ENCODE measurements around the gene DCC.

Gene DCC

DNA sequence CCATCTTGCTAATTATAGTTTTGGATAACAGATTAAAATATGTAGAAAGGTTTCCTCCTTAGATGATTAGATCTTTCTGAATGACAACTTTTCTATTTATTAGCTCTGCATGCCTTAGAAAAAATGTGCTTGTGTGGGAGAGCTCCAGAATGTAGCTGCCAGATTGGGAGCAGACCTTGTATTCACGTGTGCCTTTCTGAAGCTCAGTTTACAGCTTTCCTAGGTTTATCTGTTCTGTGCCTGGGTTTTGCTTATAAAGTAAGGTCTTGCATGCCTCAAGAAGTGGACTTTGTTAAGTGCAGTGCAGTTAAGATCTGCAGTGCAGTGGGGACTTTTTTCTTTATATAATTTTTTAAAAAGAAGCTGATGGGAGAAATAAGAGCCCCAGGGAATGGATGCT is 179.0 kb downstream of the DCC start:
- no peak for DNase-seq

GRCh38 chr18:52523566-52523965 is 183.6 kb downstream of the DCC start:
- no peak for DNase-seq

GRCh38 chr18:52531836-52532235 is 191.8 kb downstream of the DCC start:
- DNase-seq: no peak

- DNase-seq: no peak
These were observed 196.0 kb downstream of the DCC start for GRCh38 chr18:52536039-52536438.

- DNase-seq: no peak
These were observed 197.3 kb downstream of the DCC start for GRCh38 chr18:52537261-52537660.

GRCh38 chr18:52541056-52541455 is 201.1 kb downstream of the DCC start:
- DNase-seq: no peak

- no peak for DNase-seq
These were observed 204.1 kb downstream of the DCC start for GRCh38 chr18:52544086-52544485.

DNA sequence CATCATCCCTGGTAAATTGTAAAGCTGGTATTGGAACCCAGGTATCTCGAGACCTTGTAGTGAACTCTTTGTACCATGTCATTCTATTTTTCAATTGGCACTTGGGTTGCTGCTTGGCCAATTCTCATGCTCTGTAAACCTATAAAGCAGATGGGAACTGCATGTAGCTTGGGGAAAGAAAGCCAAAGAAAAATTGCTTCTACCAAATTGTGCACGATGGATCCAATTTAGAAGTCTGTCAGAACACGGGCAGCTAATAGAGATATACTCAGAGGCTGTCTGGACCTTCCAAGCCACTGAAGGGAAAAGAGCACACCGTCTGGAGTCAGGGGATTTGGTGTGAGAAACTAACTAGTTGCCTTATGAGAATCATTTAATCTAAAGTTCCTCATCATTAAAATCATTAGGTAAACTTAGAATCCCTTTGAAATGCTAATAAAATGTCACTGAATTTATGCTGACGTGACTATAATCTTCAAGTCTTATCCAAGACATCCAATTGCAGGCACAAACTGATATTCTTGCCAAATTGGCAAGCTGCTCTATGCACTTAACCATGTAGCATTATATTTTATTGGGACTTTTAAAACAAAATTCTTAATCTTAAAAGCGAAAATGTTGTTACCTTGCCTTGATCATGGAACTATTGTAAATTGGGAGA is 206.8 kb downstream of the DCC start:
- DNase-seq: no peak

DNA sequence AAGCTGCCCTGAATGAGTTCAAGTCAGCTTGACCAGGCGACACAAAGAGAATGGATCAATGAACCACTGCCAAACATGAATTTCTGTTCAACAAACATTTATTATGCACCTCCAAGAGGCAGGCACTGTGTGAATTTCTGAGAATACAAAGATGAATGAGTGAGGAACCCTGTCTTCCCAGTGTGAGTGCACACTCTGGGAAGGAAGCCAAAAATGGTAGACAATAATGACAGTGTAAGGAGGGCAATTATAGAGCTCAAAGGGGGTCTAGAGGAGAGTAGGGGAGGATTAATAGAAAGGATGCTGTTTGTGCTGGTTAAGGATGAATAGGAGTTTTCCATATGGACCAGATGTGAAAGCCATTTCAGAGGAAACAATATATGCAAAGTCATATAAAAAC is 213.4 kb downstream of the DCC start:
- no peak for DNase-seq

DNA sequence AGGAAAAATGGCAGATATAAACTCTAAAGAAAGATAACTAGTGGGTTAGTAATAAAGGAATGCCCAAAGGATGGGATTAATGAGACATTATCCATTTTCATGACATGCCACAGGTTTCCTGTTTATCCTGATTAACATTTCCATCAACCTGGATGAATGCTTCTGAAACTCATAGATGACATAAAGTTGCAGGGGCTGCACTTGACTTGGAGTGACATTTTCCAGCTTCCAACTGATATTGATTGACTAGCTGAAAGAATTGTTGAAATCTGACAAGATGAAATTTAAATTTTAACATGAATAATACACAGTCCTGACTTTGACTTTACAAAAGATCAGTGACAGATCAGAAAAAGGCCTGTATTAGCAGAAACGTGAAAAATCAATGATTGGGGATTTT is 214.2 kb downstream of the DCC start:
- no peak for DNase-seq

GRCh38 chr18:52567360-52567759 is 227.4 kb downstream of the DCC start:
- no peak for DNase-seq

DNA sequence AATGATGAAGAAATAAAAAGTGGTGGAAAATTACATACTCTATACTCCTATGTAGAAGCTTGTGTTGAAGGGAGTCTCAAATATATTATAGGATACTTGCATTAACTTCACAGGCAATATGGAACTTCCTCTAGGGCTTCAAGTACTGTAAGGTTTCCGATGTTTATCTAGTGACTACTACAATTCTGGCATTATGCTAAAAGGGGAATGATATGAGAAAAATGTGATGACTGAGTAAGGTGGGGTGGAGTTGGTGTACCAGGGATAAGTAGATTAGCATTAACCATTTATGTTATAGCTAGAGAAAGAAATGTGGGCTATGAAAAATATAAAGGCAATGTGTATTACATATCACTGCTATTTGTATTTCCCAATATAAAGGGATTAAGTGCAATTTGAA is 229.5 kb downstream of the DCC start:
- DNase-seq: no peak

DNA sequence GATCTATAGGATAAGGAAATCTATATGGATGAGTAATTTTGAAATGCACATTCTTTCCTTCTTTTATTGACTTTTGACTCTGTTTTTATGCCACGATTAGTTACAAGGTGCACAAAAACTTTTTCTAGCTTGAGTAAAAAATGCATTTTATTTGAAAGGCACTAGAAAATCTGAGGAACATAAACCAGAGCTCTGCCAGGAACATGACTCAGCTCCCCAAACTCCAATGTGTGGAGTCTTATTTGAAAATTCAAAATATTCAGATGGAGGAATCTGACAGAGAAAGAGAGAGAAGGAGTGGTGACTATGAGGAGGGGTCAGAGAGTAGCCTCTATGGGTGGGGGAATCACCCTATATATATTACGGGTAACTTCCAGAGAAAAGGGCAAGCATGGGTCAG is 231.0 kb downstream of the DCC start:
- DNase-seq: no peak

DNA sequence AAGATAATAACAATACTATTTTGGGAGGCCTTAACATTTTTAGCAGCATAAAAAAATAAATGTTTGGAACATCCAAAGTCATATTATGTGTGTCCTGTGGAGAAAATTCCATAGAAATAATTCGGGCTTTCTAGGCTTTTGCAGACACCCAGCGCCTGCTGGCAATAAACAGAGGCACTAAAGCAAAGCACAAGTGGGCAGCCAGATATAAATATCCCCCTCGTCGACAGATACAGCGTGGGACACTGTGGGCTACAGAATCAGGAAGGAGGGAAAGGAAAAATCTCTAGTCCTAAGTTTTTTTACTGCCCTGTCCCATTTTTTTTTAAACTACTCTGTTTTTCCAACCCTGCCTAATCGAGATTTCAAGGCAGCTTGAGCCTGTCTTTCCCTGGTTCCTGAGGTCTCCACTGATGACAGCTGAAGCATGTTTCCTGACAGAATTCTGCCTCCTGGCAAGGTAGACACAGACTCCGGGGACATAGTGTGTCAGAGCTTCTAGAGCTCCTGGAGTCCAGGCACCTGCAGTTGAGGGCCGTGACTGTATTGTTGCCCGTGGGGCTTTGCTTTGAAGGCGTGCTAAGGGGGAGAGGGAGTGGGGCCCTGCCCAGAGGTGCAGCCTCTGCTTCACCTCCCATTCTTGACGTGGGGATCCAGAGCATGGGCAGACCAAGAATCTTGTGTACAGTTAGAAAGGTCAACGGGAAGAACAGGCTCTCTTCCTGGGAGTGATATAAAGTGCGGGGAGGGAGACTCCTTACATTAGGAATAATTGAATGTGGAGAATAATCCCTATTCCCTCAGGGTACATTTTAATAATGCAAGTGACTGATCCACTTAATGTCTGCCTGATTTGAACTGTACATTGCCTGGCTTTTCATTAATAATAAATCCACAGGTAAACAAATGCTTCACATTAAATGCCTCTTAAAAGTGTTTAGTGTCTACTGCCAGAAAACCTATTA is 232.3 kb downstream of the DCC start:
- DNase-seq: no peak

DNA sequence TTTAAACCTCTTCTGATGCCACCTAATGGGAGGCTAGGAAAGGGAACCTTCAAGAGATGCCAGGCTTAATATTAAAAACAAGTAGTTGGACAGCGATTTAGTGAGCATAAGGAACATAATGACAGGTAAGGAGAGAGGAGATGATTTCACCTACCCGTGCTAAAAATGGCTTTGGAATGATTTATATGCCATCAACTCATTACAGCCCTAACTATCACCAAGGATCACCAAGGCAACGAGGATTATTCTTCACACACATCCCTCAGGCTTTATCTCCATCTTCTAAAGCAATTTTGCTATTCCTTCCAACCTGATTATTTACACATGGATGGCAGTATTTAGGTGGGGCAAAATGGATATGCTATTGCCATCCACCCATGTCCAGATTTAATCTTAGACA is 237.8 kb downstream of the DCC start:
- DNase-seq: no peak

GRCh38 chr18:52582061-52582460 is 242.1 kb downstream of the DCC start:
- no peak for DNase-seq

DNA sequence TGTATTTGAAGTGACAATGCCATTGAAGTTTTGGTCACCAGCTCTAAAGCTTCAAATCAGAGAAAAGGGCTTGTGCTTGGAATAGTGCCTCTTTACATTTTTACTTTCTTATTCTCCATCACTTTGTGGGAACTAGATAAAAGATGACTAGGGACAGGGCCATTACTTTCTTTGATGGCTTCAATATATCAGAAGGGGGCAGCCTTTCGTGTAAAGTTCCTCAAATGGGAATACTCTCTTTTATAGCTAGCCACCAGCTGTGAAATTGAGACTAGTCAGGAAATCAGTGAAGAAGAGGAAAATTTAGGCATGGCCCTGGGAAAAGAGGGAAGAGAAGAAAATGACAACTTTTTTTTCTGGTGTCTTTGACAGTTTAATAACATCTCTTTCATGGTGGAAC is 242.5 kb downstream of the DCC start:
- DNase-seq: no peak

DNA sequence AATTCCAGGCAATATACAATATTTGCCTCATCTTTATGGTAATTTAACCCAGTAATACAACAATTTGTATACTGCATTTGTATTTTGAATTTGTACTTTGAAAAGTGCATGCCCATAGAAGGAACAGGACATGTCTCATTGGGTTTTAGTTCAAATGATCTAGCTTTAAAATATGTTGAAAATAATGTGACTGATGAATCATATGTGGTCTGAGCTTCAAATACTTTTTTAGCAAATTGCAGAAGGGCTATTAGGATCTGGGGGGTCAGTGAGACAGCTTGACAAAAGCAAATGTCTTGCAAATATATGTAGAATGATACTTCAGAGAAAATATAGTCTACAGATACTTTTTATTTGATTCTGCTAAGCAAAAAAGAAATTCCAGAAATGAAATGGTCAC is 248.9 kb downstream of the DCC start:
- DNase-seq: no peak

DNA sequence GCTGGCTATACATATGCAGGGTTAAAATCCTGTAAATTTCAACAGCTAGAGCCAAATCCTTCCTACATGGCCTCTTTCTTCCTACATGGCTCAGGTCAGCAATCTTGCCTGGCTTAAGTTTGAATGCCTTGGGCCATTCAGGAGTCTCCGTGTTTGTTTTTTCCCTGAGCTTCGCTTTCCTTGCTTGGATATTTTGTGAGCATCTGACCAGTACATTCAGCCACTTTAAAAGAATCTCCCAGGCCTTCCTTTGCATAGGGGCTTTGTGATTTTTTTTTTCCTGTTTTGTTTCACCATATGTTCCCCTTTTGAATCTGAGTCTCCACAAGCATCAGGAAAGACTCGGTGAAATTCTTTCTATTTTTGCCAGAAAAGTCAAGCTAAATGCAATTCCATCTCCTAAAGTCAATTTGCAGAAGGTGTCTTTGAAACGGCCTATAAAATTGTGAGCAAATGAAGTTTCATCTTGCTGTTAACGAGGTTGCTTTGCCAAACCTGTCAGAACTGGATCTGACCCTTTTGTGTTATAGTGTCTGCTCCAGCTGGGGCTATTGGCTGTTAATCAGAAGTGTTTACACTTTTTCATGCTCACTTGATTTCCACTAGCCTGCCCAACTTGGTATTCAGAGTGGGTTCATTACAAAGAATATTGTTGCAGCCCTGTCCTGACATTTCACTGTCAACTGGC is 256.9 kb downstream of the DCC start:
- DNase-seq: no peak

DNA sequence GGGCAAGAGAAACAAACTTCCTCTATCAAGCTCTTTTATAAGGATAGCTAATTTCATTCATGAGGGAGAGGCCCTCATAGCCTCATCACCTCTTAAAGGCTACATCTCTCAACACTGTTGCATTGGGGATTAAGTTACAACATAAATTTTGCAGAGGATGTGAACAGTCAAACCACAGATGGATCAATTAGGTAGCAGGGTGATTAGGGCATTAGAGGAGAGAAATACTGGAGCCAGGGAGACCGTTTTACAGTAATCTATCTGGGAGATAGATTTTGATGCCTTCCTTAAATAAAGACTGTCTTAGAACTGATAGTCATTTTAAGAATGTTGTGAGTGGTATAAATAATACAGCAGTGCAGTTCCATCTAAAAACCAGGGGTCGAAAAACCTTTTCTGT is 258.9 kb downstream of the DCC start:
- DNase-seq: no peak

GRCh38 chr18:52602820-52603219 is 262.8 kb downstream of the DCC start:
- DNase-seq: no peak

DNA sequence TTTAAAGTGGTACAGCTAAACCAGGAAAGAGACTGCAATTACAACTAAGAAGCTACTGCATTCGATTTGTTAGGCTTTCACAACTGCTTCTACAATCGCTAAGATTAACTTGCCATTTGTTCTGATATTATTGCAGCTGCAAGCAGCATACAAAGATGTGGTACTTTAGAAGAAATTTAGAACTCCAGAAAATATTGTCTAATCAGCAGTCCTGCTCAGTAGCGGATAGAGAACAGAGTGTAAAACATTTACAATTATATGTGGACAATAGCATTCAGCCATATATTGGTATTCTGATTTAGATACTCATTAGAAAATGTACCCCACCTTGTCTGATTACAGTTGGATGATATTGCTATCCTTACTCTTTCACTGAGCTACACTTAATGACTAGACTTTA is 265.3 kb downstream of the DCC start:
- DNase-seq: no peak

- DNase-seq: no peak
These were observed 268.0 kb downstream of the DCC start for GRCh38 chr18:52607985-52608384.

Measured in CD4-positive, alpha-beta T cell treated with Interferon gamma for 1 hour (primary cell).